Activated CD8-positive, alpha-beta memory T cell treated with anti-CD3 and anti-CD28 coated beads for 48 hours (primary cell): ENCODE data around the gene OR2A5.
"Not testable (repeated sequence)": the region's sequence is repeated elsewhere in the genome, so short reads cannot be mapped to it uniquely, and the experiment has no call there.

Source experiments
- DNase-seq, 3 experiments: peaks; one replicate each; pipeline ENCODE4 v3.0.0-alpha.2; 2020; ENCODE audit warnings: low read depth in 2 of 3, low spot score in 2 of 3

The OR2A5 gene

DNA sequence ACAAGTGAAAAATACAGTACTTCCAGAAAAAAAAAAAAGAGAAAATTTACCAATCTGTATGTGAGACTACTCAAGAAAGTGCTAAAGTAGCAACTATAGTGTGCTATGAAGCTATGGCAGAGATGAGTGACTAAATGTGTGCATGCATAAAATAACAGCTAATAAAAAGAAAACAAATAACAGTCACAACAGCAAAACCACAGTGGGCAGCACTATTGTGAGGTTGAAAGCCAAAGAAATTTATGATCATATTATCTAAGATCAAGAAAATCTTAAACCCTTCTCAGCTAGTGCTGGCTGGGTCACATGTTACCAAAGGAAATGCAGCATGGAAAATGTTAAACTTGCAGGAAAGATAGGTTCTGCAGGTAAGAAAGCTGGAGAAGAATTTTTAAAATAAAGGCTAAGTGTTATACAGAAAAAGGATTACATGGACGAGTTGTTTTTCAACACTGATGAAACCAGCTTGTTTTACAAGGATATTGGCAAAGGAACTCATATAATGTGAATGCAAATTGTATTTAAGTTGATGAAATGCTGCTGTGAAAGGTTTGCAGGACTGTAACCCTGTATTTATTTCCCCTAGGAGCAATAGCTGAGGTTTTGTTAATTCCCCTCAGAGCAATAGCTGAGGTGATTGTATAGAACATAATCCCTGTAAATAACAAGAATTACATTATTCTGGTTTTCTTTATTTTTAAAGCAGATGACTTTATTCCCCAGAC, 15.6 kb upstream of the OR2A5 start:
- DNase-seq: no peak

DNA sequence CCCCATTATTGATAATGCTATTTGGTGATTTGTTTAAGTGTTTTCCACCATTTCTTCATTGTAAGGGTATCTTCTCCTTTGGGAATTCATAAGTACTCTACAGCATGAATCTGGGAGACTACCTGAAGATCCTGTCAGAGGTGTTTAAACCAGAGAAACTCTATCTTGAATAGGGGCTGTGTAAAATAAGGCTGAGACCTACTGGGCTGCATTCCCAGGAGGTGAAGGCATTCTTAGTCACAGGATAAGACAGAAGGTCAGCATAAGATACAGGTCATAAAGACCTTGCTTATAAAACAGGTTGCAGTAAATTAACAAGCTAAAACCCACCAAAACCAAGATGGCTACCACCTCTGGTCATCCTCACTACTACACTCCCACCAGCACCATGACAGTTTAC, 13.4 kb upstream of the OR2A5 start:
- DNase-seq: no peak

DNA sequence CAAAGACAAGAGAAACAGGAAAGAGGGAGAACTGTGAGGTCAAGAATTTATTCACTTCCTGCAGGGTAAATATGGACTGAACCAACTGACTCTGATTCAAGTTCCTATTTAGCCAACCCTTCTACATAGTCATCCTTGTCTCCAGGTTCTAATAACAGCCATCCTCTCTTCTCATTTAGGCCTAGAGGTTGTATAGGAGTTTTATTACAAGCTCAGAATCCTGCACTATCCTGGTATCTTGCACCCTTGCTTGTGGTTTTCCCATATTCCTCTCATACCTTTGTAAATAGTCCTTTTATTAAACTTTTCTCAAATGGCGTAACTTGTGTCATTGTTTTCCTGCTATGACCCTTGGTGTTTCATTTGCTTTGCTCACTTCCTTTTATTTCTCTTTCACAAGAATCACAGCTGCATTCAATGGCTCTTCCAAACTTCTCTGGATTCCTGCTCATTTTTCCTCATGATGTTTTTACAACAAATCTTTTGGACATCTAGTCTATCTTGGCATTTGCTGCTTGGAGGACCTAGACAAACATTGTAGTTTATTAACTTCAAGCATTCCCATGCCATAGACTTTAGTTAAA, 12.4 kb upstream of the OR2A5 start:
- DNase-seq: no peak

DNA sequence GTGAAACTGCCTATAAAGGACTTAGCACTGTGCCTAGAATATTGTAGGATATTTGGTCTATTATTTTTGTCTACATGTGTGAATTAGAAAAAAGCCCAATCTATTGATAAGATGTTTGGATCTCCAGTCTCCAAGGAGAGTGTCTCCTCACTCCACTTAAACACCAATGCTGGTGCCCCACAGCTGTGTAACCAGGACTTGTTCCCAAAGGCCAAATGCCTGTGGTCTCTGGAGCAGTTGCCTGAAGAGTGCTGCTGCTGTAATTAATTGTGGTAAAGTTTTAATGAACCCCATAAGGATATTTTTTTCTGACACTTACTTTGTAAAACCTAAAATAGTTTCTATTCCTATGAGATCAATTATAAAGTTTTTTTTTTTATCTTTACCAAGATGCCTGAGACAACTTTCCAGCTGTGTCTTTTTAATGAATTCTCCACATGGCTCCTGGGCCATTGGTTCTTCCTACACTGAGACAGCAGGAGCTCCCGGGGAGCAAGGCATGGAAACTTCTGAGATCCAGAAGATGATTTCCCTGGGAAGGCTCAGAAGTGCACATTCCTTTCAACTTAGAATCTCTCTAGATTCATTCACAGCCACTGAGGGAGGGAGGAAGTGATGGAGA, 11.2 kb upstream of the OR2A5 start:
- DNase-seq: no peak

DNA sequence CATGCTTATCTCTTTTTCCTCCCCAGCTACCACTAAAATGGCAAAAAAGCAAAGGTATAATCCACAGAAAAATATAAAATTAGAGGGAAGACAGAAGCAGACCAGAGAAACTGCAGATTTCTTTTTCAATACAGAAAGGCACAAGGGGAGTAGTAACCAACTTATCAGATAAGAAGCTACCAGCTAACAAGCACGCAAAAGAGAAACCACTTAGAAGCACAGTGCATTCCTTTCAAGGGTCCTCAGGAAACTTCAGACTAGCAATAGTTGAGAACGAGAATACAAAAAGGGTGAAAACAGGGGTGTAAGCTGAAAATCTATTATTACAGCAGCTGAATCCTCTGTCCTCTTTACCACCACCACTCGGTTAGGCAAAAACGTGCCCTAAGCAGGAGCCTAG, 9.9 kb upstream of the OR2A5 start:
- no peak for DNase-seq

DNA sequence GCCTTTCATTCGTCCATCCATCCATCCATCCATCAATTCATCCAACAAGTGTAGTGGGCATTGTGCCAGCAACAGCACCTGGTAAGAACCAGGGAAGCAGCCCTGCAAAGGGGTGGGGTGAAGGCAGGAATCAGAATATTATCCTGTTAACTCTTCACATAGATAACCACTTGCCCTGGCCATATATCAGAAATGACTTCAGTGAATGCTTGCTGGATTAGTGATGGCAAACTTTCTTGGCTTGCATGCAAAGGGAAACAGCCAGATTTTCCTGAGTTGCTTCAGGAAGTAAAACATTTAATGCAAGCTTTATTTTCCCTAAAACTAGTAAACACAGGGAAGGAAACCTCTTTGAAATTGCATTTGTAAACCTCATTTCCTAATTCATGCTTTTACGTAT, 743 bp downstream of the OR2A5 start:
- no peak for DNase-seq

DNA sequence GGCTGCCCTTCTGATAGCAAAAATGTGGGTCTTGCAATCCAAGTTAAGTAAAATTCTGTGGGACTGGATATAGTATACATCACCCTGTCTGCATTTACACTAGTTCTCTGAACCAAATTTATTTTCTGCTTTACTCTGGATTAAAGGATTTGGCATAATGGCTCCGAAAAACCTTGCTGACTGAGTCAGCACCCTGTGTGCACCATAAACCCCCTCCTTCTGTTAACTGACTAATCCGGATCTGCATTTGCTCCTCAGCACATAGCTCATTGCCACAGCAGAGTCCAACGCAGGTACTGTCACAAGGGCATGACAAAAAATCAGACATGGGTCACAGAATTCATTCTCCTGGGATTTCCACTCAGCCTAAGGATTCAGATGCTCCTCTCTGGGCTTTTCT, 1.3 kb downstream of the OR2A5 start:
- no peak for DNase-seq

DNA sequence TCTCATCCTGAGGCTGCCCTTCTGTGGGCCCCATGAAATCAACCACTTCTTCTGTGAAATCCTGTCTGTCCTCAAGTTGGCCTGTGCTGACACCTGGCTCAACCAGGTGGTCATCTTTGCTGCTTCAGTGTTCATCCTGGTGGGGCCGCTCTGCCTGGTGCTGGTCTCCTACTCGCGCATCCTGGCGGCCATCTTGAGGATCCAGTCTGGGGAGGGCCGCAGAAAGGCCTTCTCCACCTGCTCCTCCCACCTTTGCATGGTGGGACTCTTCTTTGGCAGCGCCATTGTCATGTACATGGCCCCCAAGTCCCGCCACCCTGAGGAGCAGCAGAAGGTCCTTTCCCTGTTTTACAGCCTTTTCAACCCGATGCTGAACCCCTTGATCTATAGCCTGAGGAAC, 2.1 kb downstream of the OR2A5 start:
- DNase-seq: not testable (repeated sequence)

DNA sequence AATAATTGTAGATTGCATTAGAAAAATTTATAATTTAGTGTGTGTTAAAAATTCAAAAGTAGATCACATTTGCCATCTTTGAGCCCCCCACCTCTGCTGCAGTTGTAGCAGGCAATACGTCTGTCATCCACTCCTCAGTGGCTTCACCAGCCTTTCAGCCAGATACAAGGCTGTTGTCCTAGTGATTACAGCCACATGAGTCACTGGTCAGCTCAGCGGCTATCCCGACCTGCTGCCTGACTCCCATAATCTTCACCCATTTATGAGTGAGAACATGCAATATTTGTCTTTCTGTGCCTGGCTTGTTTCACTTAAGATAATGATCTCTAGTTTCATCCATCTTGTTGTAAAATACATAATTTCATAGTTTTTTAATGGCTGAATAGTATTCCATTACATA, 9.2 kb downstream of the OR2A5 start:
- no peak for DNase-seq

DNA sequence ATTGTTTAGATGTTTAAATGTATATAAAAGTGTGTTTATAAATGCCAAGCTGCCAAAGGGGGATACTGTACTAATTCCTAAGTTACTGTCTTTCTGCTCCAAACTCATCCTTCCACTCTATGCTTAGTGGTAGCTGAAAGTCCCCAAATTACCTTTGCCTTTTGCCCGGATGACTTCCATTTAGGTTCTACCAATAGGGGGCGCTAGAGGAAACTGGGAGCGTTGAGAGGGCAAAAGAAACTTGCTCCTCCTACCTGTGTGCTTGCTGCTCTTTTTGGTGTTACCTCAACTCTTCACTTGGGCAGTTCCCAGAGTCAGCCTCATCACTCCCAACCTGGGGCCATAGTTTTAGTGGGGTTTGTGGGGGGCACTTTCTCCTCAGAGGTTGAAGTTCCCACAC, 15.0 kb downstream of the OR2A5 start:
- DNase-seq: no peak

DNA sequence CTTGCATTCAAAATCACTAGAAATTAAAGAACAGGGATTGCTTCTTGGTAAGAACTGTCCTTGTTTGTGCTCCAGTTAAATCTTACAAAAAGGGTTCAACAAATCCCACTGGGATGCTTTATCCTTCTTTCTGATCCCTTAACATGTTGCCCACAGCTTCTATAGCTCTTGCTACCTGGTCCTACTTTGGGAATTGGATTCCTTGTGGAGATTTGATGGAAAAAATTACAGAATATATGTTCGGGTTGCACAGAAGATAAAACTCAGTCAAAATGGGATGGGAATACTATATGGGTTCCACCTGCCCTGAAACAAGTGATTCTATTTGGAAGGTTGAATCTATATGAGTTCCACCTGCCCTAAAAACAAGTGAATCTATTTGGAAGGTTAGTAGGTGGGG, 20.8 kb downstream of the OR2A5 start, which contains the start of gene OR2A25:
OR2A25 (plus strand) TSS at position 301 of the 400 bp plus-strand sequence. CDS start 4,409 bp downstream, outside the sequence.
- DNase-seq: no peak

DNA sequence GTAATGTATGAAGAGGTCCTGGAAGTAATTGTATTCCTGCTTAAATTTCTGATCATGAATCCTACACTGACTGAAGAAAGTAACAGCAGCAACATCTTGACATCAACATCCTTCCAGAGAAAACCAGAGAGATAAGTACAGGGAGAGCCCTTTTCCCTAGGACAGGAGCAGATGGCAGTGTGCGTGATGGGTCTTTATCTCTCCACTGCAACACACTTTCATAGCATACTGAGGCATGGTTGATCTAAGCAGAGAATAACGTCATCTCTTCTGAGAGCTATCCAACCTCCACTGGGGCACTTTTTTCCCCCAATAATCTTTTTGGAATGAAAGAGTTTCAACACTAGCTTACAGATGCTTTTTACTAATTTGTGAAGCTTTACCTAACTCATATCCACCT, 21.2 kb downstream of the OR2A5 start:
- no peak for DNase-seq

DNA sequence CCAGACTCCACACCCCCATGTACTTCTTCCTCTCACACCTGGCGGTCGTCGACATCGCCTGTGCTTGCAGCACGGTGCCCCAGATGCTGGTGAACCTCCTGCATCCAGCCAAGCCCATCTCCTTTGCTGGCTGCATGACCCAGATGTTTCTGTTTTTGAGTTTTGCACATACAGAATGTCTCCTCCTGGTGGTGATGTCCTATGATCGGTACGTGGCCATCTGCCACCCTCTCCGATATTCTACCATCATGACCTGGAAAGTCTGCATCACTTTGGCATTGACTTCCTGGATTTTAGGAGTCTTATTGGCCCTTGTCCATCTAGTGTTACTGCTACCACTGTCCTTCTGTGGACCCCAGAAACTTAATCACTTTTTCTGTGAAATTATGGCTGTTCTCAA, 25.6 kb downstream of the OR2A5 start:
- no peak for DNase-seq

DNA sequence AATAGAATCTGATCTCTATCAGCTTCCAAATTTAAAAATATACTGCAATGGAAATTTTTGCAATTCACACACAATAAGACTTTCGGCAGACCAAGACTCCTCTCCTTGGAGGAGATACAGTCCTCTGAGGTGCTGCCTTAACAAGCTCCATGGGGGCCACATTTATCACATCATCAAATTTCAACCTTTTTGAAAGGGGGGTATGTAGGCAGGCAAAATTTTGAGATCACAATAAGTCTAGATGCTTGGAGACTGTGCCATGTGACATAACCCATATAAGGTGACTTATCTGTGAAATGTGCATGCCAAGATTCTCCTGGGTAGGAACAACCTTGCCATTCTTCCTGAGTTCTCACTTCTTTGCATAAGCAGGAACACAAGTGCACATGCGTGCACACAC, 37.2 kb downstream of the OR2A5 start, which contains the start of gene OR2A12:
OR2A12 (plus strand) TSS at position 301 of the 400 bp plus-strand sequence. CDS start 8,830 bp downstream, outside the sequence.
- no peak for DNase-seq

DNA sequence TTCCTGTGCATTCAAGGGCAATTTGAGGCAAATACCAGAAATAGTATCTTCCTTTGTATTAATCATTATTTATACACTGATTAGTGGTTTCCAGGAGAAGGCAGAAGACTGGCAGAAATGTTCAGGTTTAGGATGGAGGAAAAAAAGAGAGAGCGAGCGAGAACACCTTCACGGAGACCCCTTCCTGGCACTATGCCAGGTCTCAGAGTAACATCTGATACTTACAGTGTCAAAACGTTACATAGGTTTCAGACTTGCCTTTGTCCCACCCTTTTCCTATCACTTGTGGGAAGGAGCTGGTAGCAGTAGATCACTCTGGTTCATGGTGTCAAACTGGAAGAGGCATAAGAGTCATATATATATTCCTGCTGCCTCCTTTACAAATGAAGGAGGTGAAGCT, 38.0 kb downstream of the OR2A5 start:
- no peak for DNase-seq

DNA sequence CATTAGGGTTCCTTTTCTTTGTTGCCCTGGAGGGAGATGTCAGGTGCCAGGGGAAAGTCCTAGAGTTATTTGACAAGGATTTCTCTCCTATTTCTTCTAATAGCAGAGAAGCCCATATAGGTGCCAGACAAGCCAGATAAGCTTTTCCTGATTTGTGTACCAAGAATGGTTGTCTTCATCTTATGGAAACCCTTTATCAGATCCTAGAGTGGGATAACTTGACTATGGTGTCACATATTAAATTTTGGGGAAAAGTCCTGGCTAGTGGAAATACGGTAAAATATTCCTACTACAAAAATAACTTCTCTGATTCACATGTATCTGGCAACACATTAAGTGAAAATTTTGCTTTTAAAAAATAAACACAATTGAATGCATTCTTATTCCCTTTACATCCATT, 38.5 kb downstream of the OR2A5 start:
- DNase-seq: no peak

DNA sequence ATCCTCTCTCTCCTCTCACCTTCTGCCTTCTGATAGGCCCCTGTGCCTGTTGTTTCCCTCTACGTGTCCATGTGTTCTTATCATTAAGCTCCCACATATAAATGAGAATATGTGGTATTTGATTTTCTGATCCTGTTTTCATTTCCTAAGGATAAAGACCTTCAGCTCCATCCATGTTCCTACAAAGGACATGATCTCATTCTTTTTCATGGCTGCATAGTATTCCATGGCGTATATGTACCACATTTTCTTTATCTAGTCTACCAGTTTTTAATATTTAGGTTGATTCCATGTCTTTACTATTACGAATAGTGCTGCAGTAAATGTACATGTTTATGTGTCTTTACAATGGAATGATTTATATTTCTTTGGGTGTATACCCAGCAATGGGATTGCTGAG, 41.9 kb downstream of the OR2A5 start:
- DNase-seq: no peak

DNA sequence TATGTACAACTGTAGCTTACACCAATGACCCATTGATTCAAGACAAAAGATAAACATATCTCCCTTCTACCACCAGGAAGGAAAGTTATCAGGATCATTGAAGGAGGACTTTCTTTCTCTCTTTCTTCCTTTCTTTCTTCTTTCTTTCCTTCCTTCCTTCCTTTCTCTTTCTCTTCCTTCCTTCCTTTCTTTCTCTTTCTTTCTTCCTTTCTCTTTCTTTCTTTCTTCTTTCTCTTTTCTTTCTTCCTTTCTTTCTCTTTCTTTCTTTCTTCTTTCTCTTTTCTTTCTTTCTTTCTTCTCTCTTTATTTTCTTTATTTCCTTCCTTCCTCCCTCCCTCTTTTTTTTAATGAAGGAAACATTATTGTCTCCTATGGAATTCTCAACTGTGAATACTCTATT, 50.0 kb downstream of the OR2A5 start:
- DNase-seq: no peak

DNA sequence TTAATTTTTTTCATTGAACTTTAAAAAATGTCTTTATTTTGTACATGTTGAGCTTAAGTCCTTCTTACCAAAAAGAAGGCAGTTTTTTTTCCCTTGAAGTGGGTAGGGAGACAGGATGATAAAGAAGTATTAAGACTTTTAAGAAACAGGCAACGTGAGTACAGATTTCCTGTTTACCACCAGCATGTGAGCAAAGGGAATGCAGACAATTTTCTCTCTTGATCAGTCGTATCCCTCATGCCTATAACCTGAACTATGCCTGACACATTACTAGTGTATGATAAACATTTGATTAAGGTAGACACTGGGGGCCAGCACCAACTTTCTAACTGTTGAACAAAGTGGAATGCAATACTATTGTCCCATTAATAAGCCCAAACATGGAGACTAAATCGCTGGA, 51.9 kb downstream of the OR2A5 start:
- no peak for DNase-seq

DNA sequence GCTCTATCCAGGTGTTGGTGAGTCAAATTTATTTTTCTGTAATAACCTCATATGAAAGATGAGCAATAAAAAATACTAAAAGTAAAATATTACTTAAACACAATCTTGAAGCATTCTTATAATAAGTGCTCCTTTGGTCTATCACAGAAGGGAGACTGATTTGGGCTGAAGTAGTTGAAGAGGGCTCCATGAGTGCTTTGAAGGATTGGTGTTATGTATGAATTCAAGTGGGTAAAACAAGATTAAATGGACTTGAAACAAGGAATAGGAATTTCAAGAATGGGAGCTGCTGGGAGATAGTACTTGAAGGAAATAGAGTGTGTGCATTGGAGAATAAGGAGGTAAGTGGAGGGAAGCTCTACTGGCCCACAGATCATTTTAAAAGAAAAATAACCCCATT, 53.3 kb downstream of the OR2A5 start:
- DNase-seq: no peak

DNA sequence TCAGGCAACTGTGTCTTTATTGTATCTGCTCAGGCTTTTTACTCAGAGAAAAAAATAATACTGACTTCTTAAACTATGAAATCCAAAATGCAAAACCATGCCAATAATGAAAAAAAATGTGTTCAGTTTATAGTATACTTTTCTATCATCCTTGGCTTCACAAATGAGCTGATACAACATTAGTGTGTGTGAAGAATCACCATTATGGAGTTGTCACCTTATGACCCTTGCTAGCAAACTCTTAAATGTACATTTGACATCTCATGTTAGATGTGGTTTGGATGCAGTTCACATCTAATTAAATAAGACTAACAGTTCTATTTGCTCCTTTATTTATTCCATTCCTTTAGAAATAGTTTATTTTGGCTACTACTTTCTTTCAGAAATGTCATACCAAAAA, 56.5 kb downstream of the OR2A5 start:
- DNase-seq: no peak
